ENCODE results near the gene POU2F2. TPM values are rescaled to one million over a fixed set of nuclear protein-coding genes. Genes with fewer than 3 reads are reported as not detected.

The POU2F2 gene
- total and polyA plus RNA-seq, 9 of the 15 experiments (the other 6 are each of a cell fraction or from before 2014, with no cell fraction given), result 0.03 to 0.68 (median 0.14) TPM

- TF ChIP-seq, protein P1, sequence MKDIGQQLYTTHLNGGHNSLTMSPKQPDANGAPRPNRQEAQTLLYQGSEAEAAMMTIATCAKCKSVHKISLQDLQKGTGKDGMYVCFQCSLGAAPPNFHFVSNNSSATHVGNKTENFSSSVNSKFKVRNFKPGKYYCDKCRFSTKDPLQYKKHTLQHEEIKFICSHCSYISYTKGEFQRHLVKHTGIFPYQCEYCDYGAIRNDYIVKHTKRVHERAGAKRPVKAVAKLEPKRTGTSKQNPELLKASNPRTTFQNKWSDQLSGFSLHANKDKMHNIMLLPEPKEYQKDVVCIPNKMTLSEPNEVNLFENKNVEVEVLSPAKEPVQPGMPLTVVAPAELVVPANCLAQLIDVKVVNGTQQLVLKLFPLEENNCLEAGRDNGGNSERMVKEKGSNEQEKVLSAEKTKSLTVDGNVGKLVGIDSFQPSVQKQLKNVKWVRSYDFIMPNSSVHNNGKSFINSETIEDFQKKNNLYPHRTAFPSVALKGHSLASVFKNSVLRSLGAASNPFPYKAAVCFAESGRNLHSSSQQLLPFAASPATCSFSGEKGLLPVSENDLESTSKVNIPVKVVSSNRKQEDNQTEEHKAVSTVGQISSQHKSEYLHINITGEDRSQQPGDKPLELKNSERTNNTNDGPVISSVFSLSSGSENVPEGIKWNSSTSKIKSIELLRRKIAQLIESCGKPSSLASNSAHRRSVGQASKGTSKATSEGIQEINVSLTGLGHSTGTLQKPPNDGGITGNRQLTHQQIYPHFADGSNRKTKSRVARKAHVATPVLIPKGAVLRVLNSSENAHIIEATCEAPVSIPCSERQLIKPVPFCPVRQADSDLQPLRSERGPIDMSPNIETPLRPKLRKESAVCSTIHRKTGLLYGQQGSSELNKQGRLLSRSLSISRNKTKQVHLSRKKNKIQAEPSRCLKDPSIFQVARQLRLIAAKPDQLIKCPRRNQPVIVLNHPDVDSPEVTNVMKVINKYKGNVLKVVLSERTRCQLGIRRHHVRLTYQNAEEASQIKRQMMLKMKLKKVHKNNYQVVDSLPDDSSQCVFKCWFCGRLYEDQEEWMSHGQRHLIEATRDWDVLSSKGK (CRISPR knock-in tag; IDR thresholded peaks at IDR 0.05), result no peak
- TF ChIP-seq HDAC2 (IDR thresholded peaks at IDR 0.05) (no peak), KDM1A (IDR thresholded peaks at IDR 0.05) (peak in 1 of 2 experiments; percentile 53; a peak in 1 of 4 replicates), ZNF23 (CRISPR knock-in tag; IDR thresholded peaks at IDR 0.05) (no peak), SAFB2 (IDR thresholded peaks at IDR 0.05; ENCODE audit: borderline replicate concordance, low read depth, low read length, severe bottlenecking) (no peak), BRF1 (IDR thresholded peaks at IDR 0.05; ENCODE audit: borderline replicate concordance, extremely low read depth, insufficient read length) (no peak), ZNF263 (CRISPR knock-in tag; IDR thresholded peaks at IDR 0.05; ENCODE audit: borderline replicate concordance) (peak; percentile 89), SETDB1 (IDR thresholded peaks at IDR 0.05; ENCODE audit: low read length) (no peak), CHD1 (IDR thresholded peaks at IDR 0.05; ENCODE audit: low read length) (no peak)
Measured at GRCh38 chr19:42069619-42070351, 62.5 kb downstream of the POU2F2 start, which contains the start of gene GRIK5 (continued).

Measured in K562 (cell line).